Mucosa of rectum (tissue), 2 donors: Measurements from ENCODE around the gene LMCD1.

Experiments
- H3K27ac ChIP-seq, 2 donors: one replicate each; pipeline ENCODE4 v1.7.0; 2013; ENCODE audit warnings: inconsistent platforms in 2 of 2, low read depth in 2 of 2, low read length in 2 of 2
- H3K27me3 ChIP-seq, 2 donors: one replicate each; pipeline ENCODE4 v1.7.0; 2013; ENCODE audit warnings: low read length in 2 of 2; ENCODE audit not compliant: control insufficient read depth in 2 of 2, insufficient read depth in 2 of 2
- H3K36me3 ChIP-seq, 2 donors: one replicate each; pipeline ENCODE4 v1.7.0; 2013; ENCODE audit warnings: low read length in 2 of 2; ENCODE audit not compliant: control insufficient read depth in 2 of 2, insufficient read depth in 2 of 2
- H3K4me1 ChIP-seq, 2 donors: one replicate each; pipeline ENCODE4 v1.7.0; 2013; ENCODE audit warnings: low read length in 2 of 2, mild to moderate bottlenecking in 1 of 2; ENCODE audit not compliant: control insufficient read depth in 2 of 2, insufficient read depth in 2 of 2
- H3K4me3 ChIP-seq, 2 donors: one replicate each; pipeline ENCODE4 v1.7.0; 2013; ENCODE audit warnings: low read length in 2 of 2
- H3K9ac ChIP-seq, 2 donors: one replicate each; pipeline ENCODE4 v1.7.0; 2013; ENCODE audit warnings: low read length in 2 of 2, low read depth in 1 of 2, mild to moderate bottlenecking in 1 of 2
- H3K9me3 ChIP-seq, 2 donors: one replicate each; pipeline ENCODE4 v1.7.0; 2013; ENCODE audit warnings: low read length in 2 of 2; ENCODE audit not compliant: control insufficient read depth in 2 of 2
- donor health status: healthy.
- donor health status: Normal muscosa, but diverticular disease.

The LMCD1 gene

DNA sequence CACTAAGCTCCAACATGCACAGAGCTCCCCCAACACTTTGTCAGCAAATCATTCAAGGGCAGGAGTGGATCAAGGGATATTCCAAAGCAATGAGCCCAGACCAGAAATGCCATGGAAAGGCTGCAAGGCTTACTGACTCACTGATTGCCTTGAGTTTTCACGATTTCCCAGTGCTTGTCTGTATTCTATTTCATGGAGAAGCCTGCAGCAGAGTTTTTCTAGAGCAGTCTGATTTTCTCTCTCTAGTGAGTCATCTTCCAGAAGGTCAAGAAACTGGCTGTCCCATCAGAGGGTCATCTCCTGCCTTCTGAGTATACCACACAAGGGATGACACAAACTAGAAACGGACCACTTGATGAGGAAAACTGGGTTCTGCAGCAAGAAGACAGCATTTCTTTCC lies 16.5 kb downstream of the LMCD1 start:
- no peaks in the 10 kb centered on the region for H3K27me3 ChIP-seq
- no peak overlapping the region for H3K27ac ChIP-seq
- no peaks in the 10 kb centered on the region for H3K36me3 ChIP-seq
- H3K4me1 ChIP-seq = peaks cover 0 to 6% of the 10 kb centered on the region in 2 donors
- H3K9ac ChIP-seq = no peak overlapping the region
- H3K9me3 ChIP-seq = no peaks in the 10 kb centered on the region
- no peak overlapping the region for H3K4me3 ChIP-seq

DNA sequence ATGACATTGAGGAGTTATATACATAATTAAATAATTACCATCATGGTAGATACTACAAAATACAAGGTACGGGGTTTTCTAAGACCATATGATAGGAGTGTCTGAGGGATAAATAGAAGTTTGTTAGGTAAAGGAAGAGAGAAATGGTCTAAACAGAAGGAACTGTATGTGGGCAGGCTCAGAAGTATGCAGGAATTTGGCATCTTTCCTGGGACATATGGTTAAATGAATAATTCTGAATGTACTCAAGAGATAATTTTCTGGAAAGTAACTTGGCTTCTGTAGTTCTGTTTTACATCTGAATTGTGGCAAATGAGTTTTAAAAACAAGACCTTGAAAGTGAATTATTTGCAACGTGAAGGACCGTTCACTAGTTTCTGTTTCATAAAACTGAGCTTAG lies 17.5 kb downstream of the LMCD1 start:
- H3K27me3 ChIP-seq = no peaks in the 10 kb centered on the region
- H3K36me3 ChIP-seq = no peaks in the 10 kb centered on the region
- H3K4me1 ChIP-seq = peaks cover 0 to 6% of the 10 kb centered on the region in 2 donors
- no peak overlapping the region for H3K27ac ChIP-seq
- H3K9me3 ChIP-seq = no peaks in the 10 kb centered on the region
- no peak overlapping the region for H3K4me3 ChIP-seq
- H3K9ac ChIP-seq = no peak overlapping the region

DNA sequence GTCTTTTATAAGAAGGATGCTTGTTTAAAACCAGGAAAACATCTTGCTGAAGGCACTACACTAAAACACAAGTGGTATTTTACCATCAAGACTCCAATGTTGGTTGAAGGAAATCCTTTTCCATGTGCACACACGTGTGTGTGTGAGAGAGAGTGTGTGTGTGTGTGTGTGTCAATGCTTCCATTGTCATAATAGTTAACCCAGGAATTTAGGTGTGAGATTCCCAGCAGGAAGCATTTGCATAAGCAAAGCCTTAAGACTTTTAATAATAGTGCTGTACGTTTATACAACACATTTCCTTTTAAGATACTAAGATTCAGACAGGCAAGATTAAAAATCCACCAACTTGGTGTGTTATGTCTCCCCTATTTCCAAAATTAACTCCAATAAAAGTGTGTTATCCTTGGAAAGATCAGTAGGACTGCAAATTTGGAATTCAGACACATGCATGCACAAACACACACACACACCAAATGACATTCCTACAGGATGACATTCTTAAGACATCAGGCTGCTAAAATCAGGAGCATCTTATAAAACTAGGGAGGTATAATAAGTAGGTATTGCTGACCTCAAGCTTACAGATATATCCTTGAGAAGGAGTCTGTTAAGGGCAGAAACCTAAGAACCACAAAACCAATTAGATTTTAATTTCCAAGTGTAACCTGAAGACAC lies 18.3 kb downstream of the LMCD1 start:
- no peak overlapping the region for H3K9ac ChIP-seq
- H3K27me3 ChIP-seq = no peaks in the 10 kb centered on the region
- no peak overlapping the region for H3K27ac ChIP-seq
- H3K4me1 ChIP-seq = peaks cover 0 to 6% of the 10 kb centered on the region in 2 donors
- no peaks in the 10 kb centered on the region for H3K9me3 ChIP-seq
- no peaks in the 10 kb centered on the region for H3K36me3 ChIP-seq
- H3K4me3 ChIP-seq = no peak overlapping the region

DNA sequence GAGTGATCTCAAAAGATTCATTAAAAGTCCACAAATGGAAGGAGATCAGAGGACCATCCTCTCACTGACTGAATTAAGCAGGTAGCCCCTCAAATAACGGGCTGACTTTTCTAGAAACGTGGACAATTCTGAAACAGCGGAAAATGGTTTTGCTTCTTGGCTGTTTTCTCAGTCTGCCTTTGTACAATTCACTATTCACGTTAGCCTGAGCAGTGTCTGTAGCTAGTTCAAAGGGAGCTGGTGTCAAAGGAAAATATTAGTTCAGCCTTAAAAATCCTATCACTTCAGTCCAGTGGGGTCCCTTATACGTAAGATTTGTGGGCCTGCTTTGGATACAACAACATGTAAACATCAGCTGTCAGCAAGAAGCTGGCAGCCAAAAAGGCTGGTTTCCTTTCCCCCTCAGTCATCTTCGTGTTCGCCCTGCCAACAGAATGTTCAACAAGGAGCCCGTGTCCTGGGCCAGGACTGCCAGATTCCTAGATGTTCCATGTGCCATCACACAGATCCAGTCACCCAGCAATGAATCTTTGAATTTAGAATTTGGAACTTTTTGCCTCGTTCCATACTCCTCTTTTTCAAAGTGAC lies 19.3 kb downstream of the LMCD1 start:
- Histone ChIP-seq H3K4me1 (no peaks in the 10 kb centered on the region), H3K9ac (no peak overlapping the region)

DNA sequence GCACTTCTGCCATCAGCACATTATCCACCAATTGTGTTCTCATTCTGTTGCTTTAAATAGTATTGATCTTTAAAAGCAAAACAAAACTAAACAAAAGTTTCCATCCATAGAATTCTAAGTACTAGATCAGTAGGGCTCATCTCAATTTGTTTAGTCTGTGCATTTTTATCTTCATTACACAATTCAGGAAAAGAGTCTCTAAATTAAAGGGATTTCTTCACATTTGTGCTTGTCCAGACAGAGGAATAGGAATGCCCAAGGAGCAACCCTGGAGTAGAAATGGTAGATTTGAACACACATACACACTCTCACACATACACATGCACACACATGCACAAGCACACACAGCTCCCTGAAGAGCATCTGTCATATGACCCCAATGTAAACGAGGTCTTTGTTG lies 21.4 kb downstream of the LMCD1 start:
- Histone ChIP-seq H3K36me3 (no peaks in the 10 kb centered on the region), H3K27me3 (no peaks in the 10 kb centered on the region), H3K9ac (no peak overlapping the region), H3K9me3 (no peaks in the 10 kb centered on the region), H3K4me3 (no peak overlapping the region), H3K4me1 (no peaks in the 10 kb centered on the region), H3K27ac (no peak overlapping the region)

More for the DNA sequence above, 19.3 kb downstream of the LMCD1 start:
- no peaks in the 10 kb centered on the region for H3K36me3 ChIP-seq
- H3K27ac ChIP-seq = no peak overlapping the region
- no peaks in the 10 kb centered on the region for H3K27me3 ChIP-seq
- H3K4me3 ChIP-seq = no peak overlapping the region
- no peaks in the 10 kb centered on the region for H3K9me3 ChIP-seq

DNA sequence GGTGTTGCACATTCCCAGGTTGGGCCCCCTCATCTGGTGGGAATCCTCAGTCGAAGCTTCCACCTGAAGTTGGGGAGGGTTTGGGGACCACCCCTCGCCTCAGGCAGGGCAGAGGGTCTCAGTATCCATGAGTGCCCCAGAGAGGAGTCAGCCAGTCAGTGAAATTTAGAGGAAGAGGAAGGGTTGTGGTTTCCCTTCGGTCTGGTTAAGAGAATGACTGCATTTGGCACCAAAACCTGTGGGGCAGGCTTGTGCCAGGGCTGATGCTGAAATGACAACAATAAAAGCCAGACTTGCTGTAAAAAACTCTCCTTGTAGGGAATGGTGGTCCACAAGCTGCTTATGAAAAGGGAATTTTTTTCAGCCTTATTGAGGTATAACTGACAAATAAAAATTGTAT lies 22.6 kb downstream of the LMCD1 start:
- Histone ChIP-seq H3K9ac (no peak overlapping the region), H3K4me1 (no peaks in the 10 kb centered on the region), H3K27ac (no peak overlapping the region), H3K27me3 (no peaks in the 10 kb centered on the region), H3K4me3 (no peak overlapping the region), H3K36me3 (no peaks in the 10 kb centered on the region), H3K9me3 (no peaks in the 10 kb centered on the region)

DNA sequence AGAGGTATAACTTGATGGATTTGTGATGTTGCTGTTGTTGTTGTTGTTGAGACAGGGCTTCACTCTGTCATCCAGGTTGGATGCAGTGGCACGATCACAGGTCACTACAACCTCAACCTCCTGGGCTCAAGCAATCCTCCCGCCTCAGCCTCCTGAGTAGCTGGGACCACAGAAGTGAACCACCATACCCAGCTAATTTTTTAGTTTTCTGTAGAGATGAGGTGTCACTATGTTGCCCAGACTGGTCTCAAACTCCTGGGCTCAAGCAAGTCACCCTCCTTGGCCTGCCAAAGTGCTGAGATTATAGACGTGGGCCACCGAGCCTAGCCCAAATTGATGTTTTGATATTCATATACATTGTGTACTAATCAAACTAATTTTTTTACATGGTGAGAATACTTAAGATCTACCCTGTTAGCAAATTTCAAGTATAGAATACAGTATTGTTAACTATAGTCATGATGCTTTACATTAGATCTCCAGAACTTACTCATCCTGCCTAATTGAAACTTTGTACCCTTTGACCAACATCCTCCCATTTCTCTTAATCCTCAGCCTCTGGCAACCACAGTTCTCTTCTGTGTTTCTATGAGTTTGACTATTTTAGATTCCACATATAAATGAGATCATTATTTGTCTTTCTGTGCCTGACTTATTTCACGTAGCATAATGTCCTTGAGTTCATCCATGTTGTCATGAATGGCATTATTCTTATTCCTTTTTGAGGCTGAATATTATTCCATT lies 23.2 kb downstream of the LMCD1 start:
- no peak overlapping the region for H3K27ac ChIP-seq
- H3K9ac ChIP-seq = no peak overlapping the region
- H3K9me3 ChIP-seq = no peaks in the 10 kb centered on the region
- H3K4me1 ChIP-seq = peaks cover 0 to under 1% of the 10 kb centered on the region in 2 donors
- no peaks in the 10 kb centered on the region for H3K36me3 ChIP-seq
- H3K4me3 ChIP-seq = no peak overlapping the region
- no peaks in the 10 kb centered on the region for H3K27me3 ChIP-seq

DNA sequence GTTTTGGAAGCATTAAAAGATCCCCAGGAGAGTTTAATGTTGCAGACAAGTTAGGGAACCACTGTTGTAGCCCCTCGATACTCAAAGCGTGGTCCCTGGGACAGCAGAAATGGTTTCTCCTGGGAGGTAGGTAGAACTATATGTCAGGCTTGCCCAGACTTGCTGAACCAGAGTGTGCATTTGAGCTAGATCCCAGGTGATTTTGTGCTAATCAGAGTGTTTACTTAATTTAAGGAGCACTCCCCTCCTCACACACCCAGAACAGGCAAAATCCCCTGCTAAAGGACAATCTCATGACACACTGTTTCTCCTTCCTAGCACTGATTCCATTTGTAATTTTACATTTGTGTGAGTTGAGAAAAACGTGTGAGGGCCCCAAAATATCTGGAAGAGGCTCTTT lies 24.3 kb downstream of the LMCD1 start:
- H3K27ac ChIP-seq = no peak overlapping the region

DNA sequence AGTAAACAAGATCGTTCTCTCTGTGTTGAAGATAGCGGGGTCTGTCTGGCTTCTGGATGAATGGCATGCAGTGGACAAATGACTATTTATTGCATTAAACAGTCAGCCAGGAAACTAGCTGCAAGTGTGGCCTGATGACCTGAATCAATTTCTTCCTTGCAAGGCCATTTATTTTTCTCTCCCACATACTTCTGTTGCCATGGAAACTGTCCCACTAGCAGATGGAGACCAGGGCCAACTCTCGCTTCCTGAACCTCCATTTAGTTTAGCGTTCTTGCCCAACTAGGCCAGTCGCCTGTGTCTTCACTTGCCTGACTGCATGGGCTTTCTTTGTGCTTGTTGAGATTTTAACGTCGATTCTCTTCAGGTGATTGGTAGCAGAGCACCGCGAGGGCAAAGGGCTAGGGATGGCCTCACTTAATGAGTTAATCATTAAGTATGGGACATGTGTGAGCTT lies 27.6 kb downstream of the LMCD1 start:
- Histone ChIP-seq H3K27me3 (no peaks in the 10 kb centered on the region), H3K9ac (no peak overlapping the region), H3K36me3 (no peaks in the 10 kb centered on the region), H3K9me3 (no peaks in the 10 kb centered on the region), H3K4me3 (no peak overlapping the region), H3K4me1 (peaks cover 0 to 7% of the 10 kb centered on the region in 2 donors), H3K27ac (peak overlapping the region in 1 of 2 donors; percentile 37)

More for the DNA sequence above, 24.3 kb downstream of the LMCD1 start:
- Histone ChIP-seq H3K36me3 (no peaks in the 10 kb centered on the region), H3K9me3 (no peaks in the 10 kb centered on the region), H3K4me1 (peaks cover 0 to 3% of the 10 kb centered on the region in 2 donors), H3K4me3 (no peak overlapping the region), H3K9ac (no peak overlapping the region), H3K27me3 (no peaks in the 10 kb centered on the region)
